HG03097 (cell line): Measurements from ENCODE around the gene LRRTM2.

Source experiments
- ATAC-seq: cut with Tn5 transposase; IDR thresholded peaks from one replicate; pipeline ENCODE4 v1.9.1; 2021; ENCODE audit not compliant: unreplicated experiment, low FRiP score

LRRTM2 gene

DNA sequence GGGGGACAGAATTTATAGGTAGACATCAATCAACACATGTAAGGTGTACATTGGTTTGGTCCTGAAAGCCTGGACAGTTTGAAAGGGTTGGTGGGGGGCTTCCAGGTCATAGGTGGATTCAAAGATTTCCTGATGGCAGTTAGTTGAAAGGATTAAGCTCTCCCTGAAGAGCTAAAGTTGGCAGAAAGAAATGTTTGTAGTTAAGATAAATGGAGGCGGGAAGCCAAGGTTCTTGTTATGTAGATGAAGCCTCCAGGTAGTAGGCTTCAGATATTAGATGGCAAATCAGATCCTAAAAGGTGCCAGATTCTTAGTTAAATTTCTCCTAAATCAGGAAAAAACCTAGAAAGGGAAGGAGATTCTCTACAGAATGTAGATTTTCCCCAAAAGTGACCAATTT, 9.0 kb upstream of the LRRTM2 start:
- ATAC-seq = no peak

DNA sequence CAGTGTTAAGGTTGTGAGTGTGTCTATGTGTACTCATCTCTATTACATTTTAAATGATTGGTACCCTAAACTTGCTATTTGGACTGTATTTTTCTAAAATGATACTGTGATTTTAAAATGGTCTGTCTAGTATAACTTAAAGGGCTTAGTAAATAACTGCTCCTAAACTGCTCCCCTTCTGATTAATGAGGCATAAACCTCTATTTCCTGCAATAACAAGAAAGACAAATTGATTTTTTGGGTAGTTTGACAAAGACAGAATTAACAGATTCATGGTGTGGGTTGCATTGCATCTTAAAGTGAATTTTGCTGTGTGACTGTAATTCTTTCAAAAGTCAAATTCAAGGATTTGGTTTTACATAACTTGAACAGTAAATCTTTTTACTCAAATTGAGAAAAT, 8.1 kb upstream of the LRRTM2 start:
- no peak for ATAC-seq

DNA sequence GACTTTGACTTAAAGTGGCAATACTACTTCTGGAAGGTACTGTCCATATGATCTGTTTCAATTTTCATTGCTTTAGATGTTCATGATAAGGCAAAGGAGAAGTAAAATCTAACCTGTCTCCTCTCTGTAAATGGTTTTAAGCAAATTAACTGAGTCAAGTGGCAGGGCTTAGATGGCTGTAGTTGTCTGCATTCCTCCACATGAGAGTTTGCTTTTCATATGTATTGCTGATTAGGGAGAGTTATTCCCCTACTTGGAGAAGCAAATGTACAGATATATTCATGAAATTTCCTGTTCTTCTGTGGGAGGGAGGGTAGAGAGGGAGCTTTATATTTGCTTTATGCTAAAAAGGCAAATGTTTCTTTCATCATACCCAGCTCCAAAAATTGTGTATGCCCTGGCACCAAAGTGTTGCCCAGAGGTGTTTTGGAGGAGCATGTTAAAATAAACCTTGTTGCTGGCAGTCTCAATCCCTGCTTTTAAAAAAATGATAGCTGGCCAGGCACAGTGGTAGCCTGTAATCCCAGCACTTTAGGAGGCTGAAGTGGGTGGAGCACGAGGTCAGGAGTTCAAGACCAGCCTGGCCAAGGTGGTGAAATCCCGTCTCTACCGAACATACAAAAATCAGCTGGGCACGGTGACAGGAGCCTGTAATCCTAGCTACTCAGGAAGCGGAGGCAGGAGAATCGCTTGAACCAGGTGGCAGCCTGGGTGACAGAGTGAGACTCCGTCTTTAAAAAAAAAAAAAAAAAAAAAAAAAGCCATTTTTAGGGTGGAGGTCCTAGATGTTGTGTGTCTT, 3.5 kb upstream of the LRRTM2 start:
- no peak for ATAC-seq

DNA sequence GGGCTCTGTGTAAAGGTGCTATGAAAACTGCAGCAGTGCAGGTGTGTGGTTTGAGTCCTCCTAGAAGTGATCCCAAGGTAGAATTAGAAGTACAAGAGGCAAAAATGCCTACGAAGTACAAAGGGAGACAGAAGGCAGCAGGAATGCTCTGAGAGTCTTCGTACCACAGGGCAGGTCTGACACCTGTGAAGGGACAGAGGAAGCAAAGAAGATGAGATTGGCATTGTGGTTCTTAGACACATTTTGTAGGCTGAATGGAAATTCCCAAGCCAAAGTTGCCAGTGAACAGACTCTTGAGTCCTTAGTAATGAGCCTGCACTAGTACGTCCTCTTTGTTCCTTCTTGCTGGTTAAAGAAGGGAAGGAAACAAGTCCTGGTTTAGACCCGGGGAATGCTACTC, 1.7 kb upstream of the LRRTM2 start:
- no peak for ATAC-seq

DNA sequence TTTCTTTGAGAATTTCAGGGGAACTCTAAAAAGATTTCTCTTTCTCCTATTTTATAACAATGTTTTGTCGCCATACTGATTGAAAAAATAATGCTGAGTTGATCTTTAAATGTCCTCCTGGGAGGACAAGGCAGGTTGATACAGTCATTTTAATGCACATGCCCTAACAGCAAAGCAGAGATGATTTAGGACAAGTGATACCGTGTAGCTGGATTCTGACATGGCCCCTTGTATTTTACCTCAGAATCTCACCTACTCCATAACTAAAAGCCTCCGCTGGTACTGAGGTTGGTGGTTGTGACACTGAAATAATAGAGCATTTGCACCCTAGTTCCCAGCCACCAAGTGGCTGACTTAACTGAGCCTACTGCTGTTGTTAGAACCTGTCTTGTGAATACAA, 811 bp upstream of the LRRTM2 start:
- ATAC-seq = no peak

DNA sequence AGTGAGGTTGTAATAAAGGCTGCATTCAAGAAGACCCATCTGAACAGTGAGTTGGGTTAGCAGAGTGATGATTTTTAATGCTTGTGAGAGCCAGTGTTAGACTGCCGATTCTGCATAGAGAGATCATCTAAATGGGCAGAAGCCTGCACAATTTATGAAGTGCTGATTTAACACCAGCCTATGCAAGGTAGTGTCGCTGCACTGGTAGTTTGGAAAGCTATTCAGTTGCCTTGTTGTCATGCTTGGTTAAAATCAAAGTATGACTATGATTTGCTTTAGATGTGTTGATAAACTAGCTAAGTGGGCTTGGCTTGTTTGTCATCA, 379 bp upstream of the LRRTM2 start:
- ATAC-seq = no peak

- ATAC-seq = no peak
Observed at GRCh38 chr5:138874241-138874640, 894 bp downstream of the LRRTM2 start.

DNA sequence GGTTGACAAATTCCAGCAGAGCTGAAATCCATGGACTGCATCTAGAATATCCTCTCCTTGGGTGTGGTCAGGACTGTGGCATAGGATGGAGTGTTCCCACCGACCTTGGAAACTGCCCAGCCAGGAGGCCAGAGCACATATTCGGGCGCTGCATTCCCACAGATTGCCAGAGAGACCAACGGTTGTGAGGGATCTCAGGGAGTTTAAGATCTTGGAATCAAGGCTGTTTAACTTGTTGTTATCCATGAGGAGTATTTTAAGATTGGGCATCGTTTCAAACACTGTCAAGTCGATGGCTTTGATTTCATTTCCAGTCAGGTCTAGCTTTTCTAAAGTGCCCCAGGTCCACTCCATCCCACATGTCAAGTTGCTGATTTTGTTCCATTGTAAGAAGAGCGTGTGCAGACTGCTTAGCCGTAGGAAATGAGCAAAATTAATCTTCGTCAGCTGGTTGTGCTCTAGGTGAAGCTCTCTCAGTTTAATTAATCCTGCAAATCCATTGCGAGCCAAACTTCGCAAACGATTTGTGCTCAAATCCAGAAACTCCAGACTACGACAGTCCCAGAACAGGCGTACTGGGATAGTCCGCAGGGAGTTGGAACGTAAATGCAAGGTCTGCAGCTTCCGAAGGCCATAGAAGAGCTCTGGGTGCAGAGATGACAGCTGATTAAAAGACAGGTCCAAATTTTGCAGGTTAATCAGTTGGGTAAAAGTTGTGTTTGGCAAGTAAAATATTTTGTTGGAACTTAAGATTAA, 1.5 kb downstream of the LRRTM2 start:
- ATAC-seq = no peak

DNA sequence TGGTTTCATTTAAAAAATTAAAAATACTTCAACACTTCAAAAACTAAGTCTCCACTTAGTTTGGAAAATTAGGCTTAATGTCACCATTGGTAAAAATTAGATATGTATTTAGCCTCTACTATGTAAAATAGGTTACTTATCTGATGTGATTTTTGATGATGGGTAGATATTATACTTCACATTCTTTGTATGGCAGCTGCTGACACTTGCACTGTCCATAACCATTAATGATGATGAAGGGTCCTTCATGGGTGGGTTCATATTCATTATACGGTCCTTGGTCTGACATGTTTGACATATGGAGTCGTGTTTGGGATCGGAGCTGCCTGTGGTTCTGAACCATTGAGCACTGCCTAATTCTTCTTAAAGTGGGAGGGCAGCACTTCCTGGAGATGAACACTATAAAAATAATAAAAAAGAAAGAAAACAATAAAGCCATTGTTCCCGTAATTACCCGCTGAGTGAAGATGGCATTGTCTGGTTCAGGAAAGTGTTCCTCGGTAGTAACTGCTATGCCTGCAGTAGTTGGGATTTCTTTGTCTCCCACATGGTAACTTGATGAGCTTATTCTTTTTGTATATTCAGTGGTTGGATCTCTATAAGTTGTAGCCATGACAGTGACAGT, 2.2 kb downstream of the LRRTM2 start:
- ATAC-seq = no peak

- no peak for ATAC-seq
Observed at GRCh38 chr5:138870611-138871010, 4.5 kb downstream of the LRRTM2 start.

- no peak for ATAC-seq
Observed at GRCh38 chr5:138869763-138870500, 5.2 kb downstream of the LRRTM2 start.

DNA sequence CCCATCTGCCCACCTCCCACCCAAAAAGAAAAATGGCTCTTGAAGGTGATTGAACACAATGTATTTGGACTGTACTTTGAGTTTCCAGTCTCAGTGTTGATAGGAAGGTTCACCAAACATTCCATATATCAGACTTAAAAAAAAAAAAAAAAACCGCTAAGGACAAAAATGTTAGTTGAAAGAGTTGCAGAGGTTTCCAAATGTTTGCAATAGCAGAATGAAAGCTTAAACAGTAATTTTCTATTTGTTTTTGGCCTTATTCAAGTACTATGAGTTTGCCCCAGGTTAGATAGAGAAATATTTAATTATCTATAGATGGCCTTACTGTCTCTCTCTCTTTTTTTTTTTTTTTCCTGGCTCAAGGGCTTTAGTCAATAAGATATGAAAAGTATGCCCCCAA, 6.1 kb downstream of the LRRTM2 start:
- no peak for ATAC-seq

GRCh38 chr5:138867011-138867410, 8.1 kb downstream of the LRRTM2 start:
- ATAC-seq = no peak

GRCh38 chr5:138853132-138853531, 22.0 kb downstream of the LRRTM2 start:
- no peak for ATAC-seq

- ATAC-seq = no peak
Observed at GRCh38 chr5:138850865-138851435, 24.2 kb downstream of the LRRTM2 start.

DNA sequence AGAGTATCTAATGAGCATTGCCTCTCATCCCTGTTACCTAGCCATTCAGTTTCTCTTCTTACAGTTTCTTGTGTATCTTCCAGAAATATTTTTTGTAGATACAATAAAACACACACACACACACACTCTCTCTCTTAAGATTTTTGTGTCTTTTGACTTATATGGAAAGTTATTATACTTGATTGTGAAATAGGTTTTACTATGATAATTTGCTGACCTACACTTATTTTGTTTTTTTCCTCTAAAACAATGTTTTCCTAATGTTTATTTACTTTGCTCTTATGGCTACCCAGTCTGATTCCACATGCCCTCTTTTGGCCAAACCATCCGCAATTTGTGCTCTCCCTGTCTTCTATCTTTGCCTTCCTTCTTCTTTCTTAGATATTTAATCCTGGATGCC, 25.3 kb downstream of the LRRTM2 start:
- ATAC-seq = no peak

- no peak for ATAC-seq
Observed at GRCh38 chr5:138849439-138849838, 25.7 kb downstream of the LRRTM2 start.

DNA sequence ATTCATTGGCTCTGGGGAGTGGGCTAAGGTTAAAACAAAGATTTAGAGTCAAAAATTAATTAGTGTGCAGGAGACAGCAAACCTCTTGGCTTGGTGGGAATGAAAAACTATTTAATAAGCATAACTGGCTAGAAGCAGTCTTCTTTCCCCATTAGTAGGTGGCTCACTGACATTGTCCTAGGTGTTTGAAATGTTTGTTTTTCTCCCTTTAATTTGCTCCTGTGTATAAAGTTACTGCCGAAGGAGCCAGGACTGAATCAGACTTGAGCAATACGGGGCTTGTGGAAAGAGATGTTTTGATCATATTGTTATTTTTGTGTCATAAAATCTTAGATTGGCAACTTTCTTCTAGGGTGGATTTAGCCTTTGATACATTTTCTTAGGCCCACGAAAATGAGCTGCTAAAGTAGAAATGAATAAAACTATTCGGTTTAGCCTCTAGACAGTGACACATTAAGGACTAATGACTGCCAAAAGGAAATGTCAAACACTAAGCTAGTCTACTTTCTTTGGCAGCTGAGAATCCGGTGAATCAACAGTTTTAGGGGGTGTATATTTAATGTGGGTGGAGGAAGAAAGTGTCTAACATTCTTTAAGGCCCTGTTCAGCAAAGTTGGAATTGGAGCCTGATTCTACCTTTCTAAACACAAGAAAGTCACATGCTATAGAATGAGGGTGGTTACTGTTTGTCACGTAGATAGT, 30.2 kb downstream of the LRRTM2 start:
- ATAC-seq = no peak

DNA sequence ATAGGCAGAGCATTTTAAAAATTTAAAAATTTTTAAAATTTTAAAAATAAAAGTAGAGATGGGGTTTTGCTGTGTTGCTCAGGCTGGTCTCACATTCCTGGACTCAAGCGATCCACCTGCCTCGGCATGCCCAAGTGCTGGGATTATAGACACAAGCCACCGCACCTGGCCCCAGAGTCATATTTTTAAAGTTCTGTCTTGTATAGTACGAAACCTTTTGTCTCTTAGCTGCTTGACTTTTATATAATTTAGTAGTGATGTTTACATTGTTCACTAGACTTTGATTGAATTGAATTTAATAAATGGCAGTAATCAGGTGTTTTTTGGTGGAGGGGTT, 31.0 kb downstream of the LRRTM2 start:
- ATAC-seq = no peak
